Stomach (tissue), 9 donors: ENCODE data around the gene NCAPH2. TPM values are rescaled to one million over a fixed set of nuclear protein-coding genes. Genes with fewer than 3 reads are reported as not detected.
"Not testable (repeated sequence)": the region's sequence is repeated elsewhere in the genome, so short reads cannot be mapped to it uniquely, and the experiment has no call there.

Source experiments
- DNase-seq, 2 donors: peaks; one replicate each; pipeline versions ENCODE4 v3.0.0 to v3.0.0-alpha.2; 2013 to 2019
- H3K27ac ChIP-seq, 5 donors: fragments of 200-600 bp in 4 of 5; sonication (generic) in 4 of 5; one replicate each; pipeline ENCODE4 v1.5.1; 2013 to 2019; ENCODE audit warnings: mild to moderate bottlenecking in 1 of 5, moderate library complexity in 1 of 5
- H3K27me3 ChIP-seq, 3 donors: fragments of 200-600 bp; sonication (generic); one replicate each; pipeline ENCODE4 v1.5.1; 2017 to 2019; ENCODE audit warnings: mixed run types in 1 of 3
- H3K36me3 ChIP-seq, 4 donors: fragments of 200-600 bp; sonication (generic); 1 replicate in 3 of 4; 2 replicates in 1 of 4; pipeline ENCODE4 v1.5.1; 2016 to 2019
- H3K4me1 ChIP-seq, 4 donors: fragments of 200-600 bp; sonication (generic); one replicate each; pipeline ENCODE4 v1.5.1; 2016 to 2019
- H3K4me3 ChIP-seq, 4 donors: fragments of 200-600 bp; sonication (generic) in 3 of 4; one replicate each; pipeline ENCODE4 v1.5.1; 2016 to 2019; ENCODE audit warnings: mild to moderate bottlenecking in 1 of 4
- H3K9me3 ChIP-seq, 4 donors: fragments of 200-600 bp; sonication (generic); one replicate each; pipeline ENCODE4 v1.5.1; 2016 to 2019
- CTCF ChIP-seq, 7 experiments: fragments of 450-650 bp in 4 of 7; fragments of 200-600 bp in 3 of 7; sonication (generic) in 3 of 7; IDR thresholded peaks; one replicate each; pipeline ENCODE4 v1.5.1; 2016 to 2019; ENCODE audit warnings: antibody characterized with exemption in 7 of 7, control low read depth in 2 of 7, mild to moderate bottlenecking in 1 of 7
- EP300 ChIP-seq: sonication (generic); formaldehyde crosslinking; IDR thresholded peaks from one replicate; pipeline ENCODE4 v1.6.1; 2017; ENCODE audit warnings: antibody characterized with exemption
- POLR2A ChIP-seq, 4 donors: fragments of 450-650 bp; IDR thresholded peaks; one replicate each; pipeline ENCODE4 v1.6.1; 2016; ENCODE audit warnings: antibody characterized with exemption in 4 of 4, control low read depth in 2 of 4, mild to moderate bottlenecking in 1 of 4, moderate library complexity in 1 of 4
- POLR2AphosphoS5 ChIP-seq, 3 donors: sonication (generic); formaldehyde crosslinking; IDR thresholded peaks; one replicate each; pipeline ENCODE4 v1.6.1; 2016; ENCODE audit warnings: antibody characterized with exemption in 3 of 3
- WGBS, 5 donors: extraction: QIAGEN DNeasy Blood & Tissue Kit in 3 of 5; methylation state at CpG; one replicate each; pipeline versions ENCODE4 v1.1.5 to v1.1.7; 2013 to 2018; 5-methylcytosine and 5-hydroxymethylcytosine counted together
- intact Hi-C: fragments of 100-400 bp; cut with DNase I; formaldehyde crosslinking; loops from one replicate; pipeline ENCODE4 v1.15.1; 2023; ENCODE audit warnings: low total_unique reads
- polyA plus RNA-seq, 3 donors: library from polyadenylated mRNA; stranded (reverse); fragments of 200-250 nt; gene quantifications; one replicate each; pipeline ENCODE4 v1.2.3, GENCODE V29; 2013
- total RNA-seq, 5 donors: library from RNA; depleted of rRNA; stranded (reverse); fragments of >200 nt; gene quantifications; one replicate each; pipeline versions ENCODE4 v1.1.0 to v1.2.3, GENCODE V29; 2014 to 2016
- donor health status: healthy with polysubstance abuse.
- donor health status: Bipolar disorder and iron deficiency.
- donor health status: healthy.

Gene NCAPH2
- total and polyA plus RNA-seq, 8 donors = 12.9 to 47.9 (median 30.4) TPM

DNA sequence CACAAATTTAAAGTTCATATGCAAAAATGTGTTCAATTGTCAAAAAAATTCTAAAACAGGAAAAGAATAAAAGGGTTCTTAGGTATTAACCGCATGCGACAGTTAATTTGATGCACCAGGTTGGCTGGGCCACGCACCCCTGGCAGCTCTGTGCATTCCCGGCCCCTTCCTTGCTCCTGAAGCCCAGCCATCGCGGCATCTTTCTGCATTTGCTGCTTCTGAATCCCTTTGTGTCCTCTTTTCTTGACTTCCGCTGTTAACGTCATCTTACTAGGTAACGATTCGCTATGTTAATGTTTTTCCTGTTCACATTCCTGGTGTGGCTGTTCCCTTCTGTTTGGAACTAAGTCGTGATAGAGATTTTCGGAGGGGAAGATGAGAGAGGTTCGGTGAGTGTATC is 29.7 kb downstream of the NCAPH2 start:
- Histone ChIP-seq H3K36me3 (no peaks in the 10 kb centered on the region), H3K9me3 (no peaks in the 10 kb centered on the region), H3K4me1 (peaks cover 14 to 54% (median 23%) of the 10 kb centered on the region in 4 donors), H3K27ac (peak overlapping the region in 4 of 5 donors; percentile 80 to 98 (median 90)), H3K4me3 (no peak overlapping the region), H3K27me3 (peaks cover 0 to 38% (median 0%) of the 10 kb centered on the region in 3 donors)
- no peak for DNase-seq
- WGBS, 5 donors = 83 to 93% (median 90%) methylated on average over 13 of the region's 13 CpGs
- intact Hi-C loops = no loop called here
- TF ChIP-seq EP300 (no peak), POLR2A (IDR thresholded peaks at IDR 0.05) (no peak), CTCF (IDR thresholded peaks at IDR 0.05) (no peak), POLR2AphosphoS5 (IDR thresholded peaks at IDR 0.05) (no peak)

DNA sequence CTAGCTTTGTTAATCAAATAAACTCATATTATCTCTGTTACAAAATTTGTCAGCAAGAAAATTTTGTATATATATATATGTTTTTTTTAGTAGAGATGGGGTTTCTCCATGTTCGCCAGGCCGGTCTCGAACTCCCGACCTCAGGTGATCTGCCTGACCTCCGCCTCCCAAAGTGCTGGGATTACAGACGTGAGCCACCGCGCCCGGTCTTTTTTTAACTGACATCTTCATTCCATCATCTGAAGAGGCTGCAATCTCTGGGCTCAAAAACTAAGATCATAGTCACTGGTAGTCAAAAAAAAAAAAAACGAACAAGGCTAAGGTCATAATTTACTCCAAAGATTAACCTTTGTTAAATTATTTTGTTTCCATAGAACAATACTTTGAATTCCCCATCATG is 32.4 kb downstream of the NCAPH2 start:
- Histone ChIP-seq H3K4me3 (no peak overlapping the region), H3K4me1 (peaks cover 16 to 55% (median 32%) of the 10 kb centered on the region in 4 donors), H3K27ac (peak overlapping the region in 4 of 5 donors; percentile 27 to 98 (median 86)), H3K9me3 (no peaks in the 10 kb centered on the region), H3K36me3 (no peaks in the 10 kb centered on the region), H3K27me3 (peaks cover 0 to 35% (median 0%) of the 10 kb centered on the region in 3 donors)
- TF ChIP-seq POLR2AphosphoS5 (IDR thresholded peaks at IDR 0.05) (no peak), POLR2A (IDR thresholded peaks at IDR 0.05) (no peak), EP300 (no peak), CTCF (IDR thresholded peaks at IDR 0.05) (no peak)
- DNase-seq = no peak
- intact Hi-C loops = no loop called here
- 74 to 85% (median 77%) methylated on average over 10 of the region's 10 CpGs for WGBS, 5 donors

DNA sequence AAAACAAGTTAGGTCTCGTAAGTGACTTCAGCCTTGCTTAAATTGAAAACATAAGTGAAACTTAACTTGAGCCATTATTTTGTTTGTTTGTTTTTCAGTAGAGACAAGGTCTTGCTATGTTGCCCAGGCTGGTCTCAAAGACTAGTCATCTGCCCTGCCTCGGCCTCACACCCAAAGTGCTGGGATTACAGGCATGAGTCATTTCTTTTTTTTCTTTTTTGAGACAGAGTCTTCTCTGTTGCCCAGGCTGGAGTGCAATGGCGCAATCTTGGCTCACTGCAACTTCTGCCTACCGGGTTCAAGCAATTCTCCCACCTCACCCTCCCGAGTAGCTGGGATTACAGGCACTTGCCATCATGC is 33.6 kb downstream of the NCAPH2 start:
- 56 to 76% (median 68%) methylated on average over 5 of the region's 5 CpGs for WGBS, 5 donors
- peak in 1 of 2 donors; percentile 55 for DNase-seq
- H3K27me3 ChIP-seq = peaks cover 0 to 39% (median 3%) of the 10 kb centered on the region in 3 donors
- intact Hi-C loops, H3K4me3 ChIP-seq, H3K36me3 ChIP-seq, H3K9me3 ChIP-seq: not testable (repeated sequence)
- H3K27ac ChIP-seq = peak overlapping the region; percentile 27 to 98 (median 80)
- peak in 2 of 3 donors; percentile 56 to 65 for TF ChIP-seq POLR2AphosphoS5 (IDR thresholded peaks at IDR 0.05)
- H3K4me1 ChIP-seq = peaks cover 17 to 56% (median 33%) of the 10 kb centered on the region in 4 donors

- Histone ChIP-seq H3K4me1 (peaks cover 17 to 61% (median 37%) of the 10 kb centered on the region in 4 donors), H3K27ac (peak overlapping the region in 3 of 5 donors; percentile 25 to 98 (median 92)), H3K9me3 (no peaks in the 10 kb centered on the region), H3K27me3 (peaks cover 6 to 45% (median 8%) of the 10 kb centered on the region in 3 donors), H3K36me3 (no peaks in the 10 kb centered on the region), H3K4me3 (no peak overlapping the region)
- 83 to 91% (median 86%) methylated on average over 19 of the region's 19 CpGs for WGBS, 5 donors
- DNase-seq = peak in 1 of 2 donors; percentile 15
- TF ChIP-seq POLR2A (IDR thresholded peaks at IDR 0.05) (no peak), CTCF (IDR thresholded peaks at IDR 0.05) (no peak), POLR2AphosphoS5 (IDR thresholded peaks at IDR 0.05) (no peak), EP300 (no peak)
- intact Hi-C loops = no loop called here
These were observed 34.4 kb downstream of the NCAPH2 start for GRCh38 chr22:50542416-50542927.

DNA sequence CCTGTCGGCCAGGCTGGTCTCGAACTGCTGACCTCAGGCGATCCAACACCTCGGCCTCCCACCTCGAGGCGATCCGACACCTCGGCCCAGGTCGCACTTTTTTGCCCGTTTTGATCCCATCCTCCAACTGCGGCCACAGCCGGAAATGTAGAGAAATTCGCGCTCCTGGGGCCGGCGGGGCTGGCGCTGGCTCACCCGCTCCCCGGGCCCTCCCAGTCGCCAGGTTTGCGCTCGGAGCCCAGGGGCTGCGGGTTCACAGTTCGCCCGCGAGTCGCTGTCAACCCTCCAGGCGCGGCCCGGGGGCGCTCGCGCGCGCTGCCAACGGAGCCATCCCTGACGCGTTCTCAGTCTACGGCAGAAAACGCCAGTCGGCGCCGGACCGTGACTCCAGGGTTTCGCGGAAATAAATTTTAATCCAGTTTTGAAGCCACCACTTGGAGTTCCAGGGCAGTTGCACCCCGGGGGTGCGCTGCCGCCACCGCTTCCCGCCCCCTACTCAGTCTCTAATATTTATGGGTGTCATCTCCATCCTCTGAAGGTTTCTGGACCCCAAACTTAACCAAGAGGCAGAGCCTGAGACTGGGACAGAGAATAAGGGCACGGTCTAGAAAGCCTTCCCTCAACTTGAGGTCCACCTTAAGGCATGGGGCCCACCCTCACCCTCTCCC is 36.2 kb downstream of the NCAPH2 start:
- WGBS, 5 donors = 4 to 6% (median 5%) methylated on average over 30 to 52 of the region's 52 CpGs
- peak; percentile 87 to 91 for DNase-seq
- H3K4me1 ChIP-seq = peaks cover 26 to 61% (median 41%) of the 10 kb centered on the region in 4 donors
- peak overlapping the region; percentile 18 to 98 (median 61) for H3K27ac ChIP-seq
- H3K9me3 ChIP-seq = no peaks in the 10 kb centered on the region
- intact Hi-C loops = no loop called here
- peak overlapping the region; percentile 13 to 34 (median 23) for H3K4me3 ChIP-seq
- no peaks in the 10 kb centered on the region for H3K36me3 ChIP-seq
- peaks cover 11 to 58% (median 25%) of the 10 kb centered on the region in 3 donors for H3K27me3 ChIP-seq
- no peak for TF ChIP-seq EP300
- TF ChIP-seq POLR2A (IDR thresholded peaks at IDR 0.05) = no peak
- peak in 5 of 7 experiments; percentile 13 to 63 (median 40) for TF ChIP-seq CTCF (IDR thresholded peaks at IDR 0.05)
- peak in 2 of 3 donors; percentile 33 to 68 for TF ChIP-seq POLR2AphosphoS5 (IDR thresholded peaks at IDR 0.05)
